GM06990 (cell line): ENCODE results near the gene LOX.

Source experiments
- DNase-seq: peaks from one replicate; pipeline ENCODE4 v3.0.0-alpha.2; 2011; ENCODE audit not compliant: insufficient read length; ENCODE audit errors: extremely low read depth
- H3K27me3 ChIP-seq: replicated peaks from 2 replicates; pipeline ENCODE4 v1.6.0; 2011; ENCODE audit warnings: low read length; ENCODE audit not compliant: control insufficient read depth, insufficient read depth
- H3K36me3 ChIP-seq: 2 replicates; pipeline ENCODE4 v1.5.1; 2011; ENCODE audit warnings: low read length; ENCODE audit not compliant: control insufficient read depth, insufficient read depth
- H3K4me3 ChIP-seq: replicated peaks from 2 replicates; pipeline ENCODE4 v1.5.1; 2011; ENCODE audit warnings: low read depth, mild to moderate bottlenecking, control low read depth, low read length
- CTCF ChIP-seq: IDR thresholded peaks from 2 replicates; pipeline ENCODE4 v1.5.1; 2011; ENCODE audit warnings: low read length, control low read depth, mild to moderate bottlenecking, inconsistent platforms; ENCODE audit not compliant: insufficient read depth, poor library complexity, severe bottlenecking

LOX gene

GRCh38 chr5:122062205-122062604 lies 15.9 kb downstream of the LOX start:
- no peak for TF ChIP-seq CTCF
- no peak overlapping the region for H3K4me3 ChIP-seq
- no peaks in the 10 kb centered on the region for H3K36me3 ChIP-seq
- DNase-seq = no peak
- H3K27me3 ChIP-seq = no peaks in the 10 kb centered on the region

- Histone ChIP-seq H3K36me3 (no peaks in the 10 kb centered on the region), H3K27me3 (no peaks in the 10 kb centered on the region), H3K4me3 (no peak overlapping the region)
- DNase-seq = no peak
- TF ChIP-seq CTCF = no peak
Observed at GRCh38 chr5:122056913-122057312, 21.1 kb downstream of the LOX start.

- no peak for DNase-seq
- no peak for TF ChIP-seq CTCF
- Histone ChIP-seq H3K27me3 (no peaks in the 10 kb centered on the region), H3K4me3 (no peak overlapping the region), H3K36me3 (no peaks in the 10 kb centered on the region)
Observed at GRCh38 chr5:122054266-122054665, 23.8 kb downstream of the LOX start.

DNA sequence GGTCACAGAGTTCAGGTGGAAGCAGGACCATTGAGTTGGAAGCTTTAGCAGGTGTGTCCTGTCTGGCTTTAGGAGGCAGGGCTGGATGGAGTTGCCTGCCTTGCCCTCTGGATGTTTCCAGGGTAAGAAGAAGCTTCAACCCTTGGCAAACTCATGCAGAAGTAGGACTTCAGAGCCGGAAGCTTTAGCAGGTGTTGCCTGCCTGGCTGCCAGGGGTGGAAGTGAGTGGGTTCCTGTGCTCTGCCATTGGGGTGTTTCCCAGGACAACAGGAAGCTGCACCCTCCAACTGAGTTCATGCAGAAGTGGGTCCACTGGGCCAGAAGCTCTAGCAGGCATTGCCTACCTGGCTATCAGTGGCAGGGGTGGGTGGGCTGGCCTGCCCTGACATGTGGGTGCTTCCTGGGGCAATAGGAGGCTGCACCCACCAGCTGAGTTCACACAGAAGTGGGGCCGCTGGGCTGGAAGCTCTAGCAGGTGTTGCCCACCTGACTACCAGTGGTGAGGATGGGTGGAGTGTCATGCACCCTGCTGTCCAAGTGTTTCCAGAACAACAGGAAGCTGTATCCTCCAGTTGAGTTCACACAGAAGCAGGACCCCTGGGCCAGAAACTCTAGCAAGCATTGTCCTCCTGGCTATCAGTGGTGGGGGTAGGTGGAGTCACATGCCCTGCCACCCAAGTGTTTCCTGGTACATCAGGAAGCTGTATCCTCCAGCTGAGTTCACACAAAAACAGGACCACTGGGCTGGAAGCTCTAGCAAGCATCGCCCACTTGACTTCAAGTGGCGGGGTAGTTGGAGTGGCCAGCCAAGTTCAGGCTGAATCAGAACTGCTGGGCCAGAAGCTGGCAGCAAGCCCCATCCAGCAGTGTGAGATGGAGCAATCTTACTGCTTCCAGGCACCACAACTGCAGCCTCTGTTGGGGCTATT lies 24.6 kb downstream of the LOX start:
- H3K27me3 ChIP-seq = no peaks in the 10 kb centered on the region
- H3K4me3 ChIP-seq = no peak overlapping the region
- no peak for DNase-seq
- H3K36me3 ChIP-seq = no peaks in the 10 kb centered on the region
- TF ChIP-seq CTCF = no peak

DNA sequence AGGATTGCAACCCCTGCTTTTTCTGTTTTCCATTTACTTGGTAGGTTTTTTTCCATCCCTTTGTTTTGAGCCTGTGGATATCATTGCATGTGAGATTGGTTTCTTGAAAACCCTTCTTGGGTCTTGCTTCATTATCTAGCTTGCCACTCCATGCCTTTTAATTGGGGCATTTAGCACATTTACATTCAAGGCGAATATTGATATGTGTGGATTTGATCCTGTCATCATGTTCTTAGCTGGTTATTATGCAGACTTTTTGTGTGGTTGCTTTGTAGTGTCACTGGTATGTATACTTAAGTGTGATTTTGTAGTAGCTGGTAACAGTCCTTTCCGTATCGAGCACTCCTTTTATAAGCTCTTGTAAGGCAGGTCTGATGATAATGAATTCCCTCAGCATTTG lies 26.5 kb downstream of the LOX start:
- no peaks in the 10 kb centered on the region for H3K36me3 ChIP-seq
- no peak overlapping the region for H3K4me3 ChIP-seq
- no peak for TF ChIP-seq CTCF
- no peaks in the 10 kb centered on the region for H3K27me3 ChIP-seq
- DNase-seq = no peak
